Measurements from ENCODE around the gene KIR2DL3.
"Not testable (repeated sequence)": the region's sequence is repeated elsewhere in the genome, so short reads cannot be mapped to it uniquely, and the experiment has no call there.

Gene KIR2DL3

GRCh38 chr19:54727562-54727961, 10.8 kb upstream of the KIR2DL3 start:
- no peak for DNase-seq (ENCODE audit: low read depth)
- H3K4me3 ChIP-seq (ENCODE audit: low read length) = no peak overlapping the region
- TF ChIP-seq CTCF (conservative IDR thresholded peaks at IDR 0.05; ENCODE audit: low read length) = no peak

GRCh38 chr19:54728167-54728566, 10.1 kb upstream of the KIR2DL3 start:
- no peak for DNase-seq (ENCODE audit: low read depth)
- H3K4me3 ChIP-seq (ENCODE audit: low read length) = no peak overlapping the region
- TF ChIP-seq CTCF (conservative IDR thresholded peaks at IDR 0.05; ENCODE audit: low read length) = no peak

- H3K4me3 ChIP-seq (ENCODE audit: low read length) = no peak overlapping the region
- no peak for TF ChIP-seq CTCF (conservative IDR thresholded peaks at IDR 0.05; ENCODE audit: low read length)
- DNase-seq (ENCODE audit: low read depth) = no peak
Measured at GRCh38 chr19:54729416-54730188, 8.7 kb upstream of the KIR2DL3 start.

- H3K4me3 ChIP-seq (ENCODE audit: low read length) = no peak overlapping the region
- no peak for DNase-seq (ENCODE audit: low read depth)
- no peak for TF ChIP-seq CTCF (conservative IDR thresholded peaks at IDR 0.05; ENCODE audit: low read length)
Measured at GRCh38 chr19:54731191-54731590, 7.1 kb upstream of the KIR2DL3 start.

- no peak for DNase-seq (ENCODE audit: low read depth)
- no peak overlapping the region for H3K4me3 ChIP-seq (ENCODE audit: low read length)
- no peak for TF ChIP-seq CTCF (conservative IDR thresholded peaks at IDR 0.05; ENCODE audit: low read length)
Measured at GRCh38 chr19:54738715-54739114, 402 bp downstream of the KIR2DL3 start.

GRCh38 chr19:54739587-54740497, 1.5 kb downstream of the KIR2DL3 start:
- TF ChIP-seq CTCF (conservative IDR thresholded peaks at IDR 0.05; ENCODE audit: low read length) = no peak

GRCh38 chr19:54741950-54742349, 3.6 kb downstream of the KIR2DL3 start:
- not testable (repeated sequence) for H3K4me3 ChIP-seq (ENCODE audit: low read length); DNase-seq (ENCODE audit: low read depth)

More at GRCh38 chr19:54739587-54740497, 1.5 kb downstream of the KIR2DL3 start:
- H3K4me3 ChIP-seq (ENCODE audit: low read length) = no peak overlapping the region
- no peak for DNase-seq (ENCODE audit: low read depth)

- not testable (repeated sequence) for H3K4me3 ChIP-seq (ENCODE audit: low read length); DNase-seq (ENCODE audit: low read depth)
Measured at GRCh38 chr19:54744080-54744479, 5.8 kb downstream of the KIR2DL3 start.

GRCh38 chr19:54747614-54748322, 9.5 kb downstream of the KIR2DL3 start:
- DNase-seq (ENCODE audit: low read depth); H3K4me3 ChIP-seq (ENCODE audit: low read length): not testable (repeated sequence)

GRCh38 chr19:54750276-54750675, 12.0 kb downstream of the KIR2DL3 start:
- H3K4me3 ChIP-seq (ENCODE audit: low read length); DNase-seq (ENCODE audit: low read depth): not testable (repeated sequence)

All from AG10803 (cell line).